ENCODE measurements around the gene ARHGAP15. TPM values are rescaled to one million over a fixed set of nuclear protein-coding genes. Genes with fewer than 3 reads are reported as not detected.

Gene ARHGAP15
- polyA plus RNA-seq, 1 donor from 2014 or later: 190 TPM

GRCh38 chr2:143482771-143483170 is 353.6 kb downstream of the ARHGAP15 start:
- Mint-ChIP-seq H3K27me3 (no peaks in the 10 kb centered on the region), H3K36me3 (peaks cover 2% of the 10 kb centered on the region), H3K9me3 (no peaks in the 10 kb centered on the region), H3K4me1 (peaks cover 10 to 17% (median 15%) of the 10 kb centered on the region in 3 donors), H3K27ac (no peak overlapping the region), H3K4me3 (no peak overlapping the region)

GRCh38 chr2:143486976-143487375 is 357.8 kb downstream of the ARHGAP15 start:
- Mint-ChIP-seq H3K27ac (no peak overlapping the region), H3K36me3 (peaks cover 10% of the 10 kb centered on the region), H3K4me3 (no peak overlapping the region), H3K4me1 (peaks cover 4 to 11% (median 9%) of the 10 kb centered on the region in 3 donors), H3K9me3 (no peaks in the 10 kb centered on the region), H3K27me3 (no peaks in the 10 kb centered on the region)

- H3K4me3 Mint-ChIP-seq: no peak overlapping the region
- peaks cover 9% of the 10 kb centered on the region for H3K36me3 Mint-ChIP-seq
- H3K27me3 Mint-ChIP-seq: no peaks in the 10 kb centered on the region
- peaks cover 4 to 11% (median 9%) of the 10 kb centered on the region in 3 donors for H3K4me1 Mint-ChIP-seq
- no peaks in the 10 kb centered on the region for H3K9me3 Mint-ChIP-seq
- no peak overlapping the region for H3K27ac Mint-ChIP-seq
Observed at GRCh38 chr2:143489145-143489544, 359.9 kb downstream of the ARHGAP15 start.

- Mint-ChIP-seq H3K4me3 (no peak overlapping the region), H3K36me3 (peaks cover 17% of the 10 kb centered on the region)
Observed at GRCh38 chr2:143491131-143491530, 361.9 kb downstream of the ARHGAP15 start.

GRCh38 chr2:143493339-143493738 is 364.1 kb downstream of the ARHGAP15 start:
- Mint-ChIP-seq H3K36me3 (peaks cover 18% of the 10 kb centered on the region), H3K27me3 (no peaks in the 10 kb centered on the region), H3K4me1 (peaks cover 0 to 15% (median 5%) of the 10 kb centered on the region in 3 donors), H3K4me3 (no peak overlapping the region), H3K9me3 (no peaks in the 10 kb centered on the region), H3K27ac (peak overlapping the region in 1 of 3 donors; percentile 28)

More at GRCh38 chr2:143491131-143491530, 361.9 kb downstream of the ARHGAP15 start:
- peaks cover 5 to 9% (median 7%) of the 10 kb centered on the region in 3 donors for H3K4me1 Mint-ChIP-seq
- H3K27me3 Mint-ChIP-seq: no peaks in the 10 kb centered on the region
- no peaks in the 10 kb centered on the region for H3K9me3 Mint-ChIP-seq
- H3K27ac Mint-ChIP-seq: no peak overlapping the region

GRCh38 chr2:143497726-143498125 is 368.5 kb downstream of the ARHGAP15 start:
- Mint-ChIP-seq H3K27me3 (no peaks in the 10 kb centered on the region), H3K36me3 (peaks cover 16% of the 10 kb centered on the region), H3K27ac (peak overlapping the region in 1 of 3 donors; percentile 50), H3K4me1 (peaks cover 17 to 37% (median 22%) of the 10 kb centered on the region in 3 donors), H3K9me3 (no peaks in the 10 kb centered on the region), H3K4me3 (no peak overlapping the region)

GRCh38 chr2:143498496-143498895 is 369.3 kb downstream of the ARHGAP15 start:
- Mint-ChIP-seq H3K27ac (peak overlapping the region in 2 of 3 donors; percentile 50 to 54), H3K4me3 (no peak overlapping the region), H3K27me3 (no peaks in the 10 kb centered on the region), H3K36me3 (peaks cover 16% of the 10 kb centered on the region), H3K9me3 (no peaks in the 10 kb centered on the region), H3K4me1 (peaks cover 17 to 36% (median 22%) of the 10 kb centered on the region in 3 donors)

GRCh38 chr2:143499061-143499460 is 369.8 kb downstream of the ARHGAP15 start:
- no peak overlapping the region for H3K4me3 Mint-ChIP-seq
- H3K36me3 Mint-ChIP-seq: peaks cover 14% of the 10 kb centered on the region
- H3K27ac Mint-ChIP-seq: peak overlapping the region in 2 of 3 donors; percentile 8 to 80
- H3K9me3 Mint-ChIP-seq: no peaks in the 10 kb centered on the region
- peaks cover 17 to 33% (median 22%) of the 10 kb centered on the region in 3 donors for H3K4me1 Mint-ChIP-seq
- H3K27me3 Mint-ChIP-seq: no peaks in the 10 kb centered on the region

GRCh38 chr2:143501106-143501676 is 372.0 kb downstream of the ARHGAP15 start:
- Mint-ChIP-seq H3K4me3 (no peak overlapping the region), H3K9me3 (no peaks in the 10 kb centered on the region), H3K36me3 (peaks cover 14% of the 10 kb centered on the region), H3K4me1 (peaks cover 14 to 32% (median 22%) of the 10 kb centered on the region in 3 donors), H3K27me3 (no peaks in the 10 kb centered on the region), H3K27ac (no peak overlapping the region)

GRCh38 chr2:143503280-143503679 is 374.1 kb downstream of the ARHGAP15 start:
- no peaks in the 10 kb centered on the region for H3K9me3 Mint-ChIP-seq
- H3K27me3 Mint-ChIP-seq: no peaks in the 10 kb centered on the region
- no peak overlapping the region for H3K27ac Mint-ChIP-seq
- no peak overlapping the region for H3K4me3 Mint-ChIP-seq
- H3K36me3 Mint-ChIP-seq: peaks cover 20% of the 10 kb centered on the region
- peaks cover 11 to 24% (median 22%) of the 10 kb centered on the region in 3 donors for H3K4me1 Mint-ChIP-seq

- Mint-ChIP-seq H3K27ac (no peak overlapping the region), H3K9me3 (no peaks in the 10 kb centered on the region), H3K27me3 (no peaks in the 10 kb centered on the region), H3K4me1 (peaks cover 6 to 18% (median 13%) of the 10 kb centered on the region in 3 donors), H3K4me3 (peak overlapping the region in 1 of 4 donors; percentile 15), H3K36me3 (peaks cover 28% of the 10 kb centered on the region)
Observed at GRCh38 chr2:143504397-143504796, 375.2 kb downstream of the ARHGAP15 start.

GRCh38 chr2:143505542-143505941 is 376.3 kb downstream of the ARHGAP15 start:
- Mint-ChIP-seq H3K9me3 (no peaks in the 10 kb centered on the region), H3K4me3 (no peak overlapping the region), H3K27me3 (no peaks in the 10 kb centered on the region), H3K4me1 (peaks cover 5 to 16% (median 8%) of the 10 kb centered on the region in 3 donors), H3K27ac (no peak overlapping the region), H3K36me3 (peaks cover 28% of the 10 kb centered on the region)

GRCh38 chr2:143513081-143513480 is 383.9 kb downstream of the ARHGAP15 start:
- Mint-ChIP-seq H3K9me3 (peaks cover 0 to 4% (median 4%) of the 10 kb centered on the region in 3 donors), H3K27me3 (no peaks in the 10 kb centered on the region), H3K4me3 (no peak overlapping the region), H3K4me1 (peaks cover 0 to 8% (median 5%) of the 10 kb centered on the region in 3 donors), H3K27ac (peak overlapping the region in 2 of 3 donors; percentile 4 to 14), H3K36me3 (peaks cover 31% of the 10 kb centered on the region)

- H3K4me3 Mint-ChIP-seq: no peak overlapping the region
- H3K27me3 Mint-ChIP-seq: no peaks in the 10 kb centered on the region
- peaks cover 0 to 5% (median 4%) of the 10 kb centered on the region in 3 donors for H3K4me1 Mint-ChIP-seq
- H3K36me3 Mint-ChIP-seq: peaks cover 23% of the 10 kb centered on the region
- H3K27ac Mint-ChIP-seq: no peak overlapping the region
- H3K9me3 Mint-ChIP-seq: peaks cover 0 to 4% (median 4%) of the 10 kb centered on the region in 3 donors
Observed at GRCh38 chr2:143514413-143514812, 385.2 kb downstream of the ARHGAP15 start.

GRCh38 chr2:143515318-143515717 is 386.1 kb downstream of the ARHGAP15 start:
- Mint-ChIP-seq H3K36me3 (peaks cover 25% of the 10 kb centered on the region), H3K4me3 (no peak overlapping the region), H3K4me1 (peaks cover 0 to 5% (median 4%) of the 10 kb centered on the region in 3 donors), H3K27me3 (no peaks in the 10 kb centered on the region), H3K27ac (no peak overlapping the region), H3K9me3 (peaks cover 0 to 4% (median 4%) of the 10 kb centered on the region in 3 donors)

- Mint-ChIP-seq H3K9me3 (peaks cover 0 to 4% (median 3%) of the 10 kb centered on the region in 3 donors), H3K36me3 (peaks cover 30% of the 10 kb centered on the region), H3K27me3 (no peaks in the 10 kb centered on the region), H3K27ac (no peak overlapping the region), H3K4me1 (peaks cover 4 to 7% (median 6%) of the 10 kb centered on the region in 3 donors), H3K4me3 (no peak overlapping the region)
Observed at GRCh38 chr2:143519521-143519920, 390.3 kb downstream of the ARHGAP15 start.

Data from IgD-negative memory B cell (primary cell).